GM21423 (cell line): Measurements from ENCODE around the gene RPS2.

Experiments used
- ATAC-seq: cut with Tn5 transposase; IDR thresholded peaks from one replicate; pipeline ENCODE4 v1.9.1; 2021; ENCODE audit warnings: mild to moderate bottlenecking, moderate library complexity; ENCODE audit not compliant: unreplicated experiment

RPS2 gene

GRCh38 chr16:1982991-1983543 is 18.4 kb upstream of the RPS2 start:
- no peak for ATAC-seq

- ATAC-seq: no peak
Measured at GRCh38 chr16:1982013-1982433, 17.4 kb upstream of the RPS2 start.

GRCh38 chr16:1981398-1981836 is 16.8 kb upstream of the RPS2 start, which contains the start of gene NOXO1:
Gene NOXO1, minus strand, starts transcription at chr16:1981469. Its CDS starts 290 bp downstream, at chr16:1981179.
- no peak for ATAC-seq

GRCh38 chr16:1980770-1981087 is 16.1 kb upstream of the RPS2 start:
- ATAC-seq: no peak

- ATAC-seq: no peak
Measured at GRCh38 chr16:1980030-1980769, 15.6 kb upstream of the RPS2 start.

DNA sequence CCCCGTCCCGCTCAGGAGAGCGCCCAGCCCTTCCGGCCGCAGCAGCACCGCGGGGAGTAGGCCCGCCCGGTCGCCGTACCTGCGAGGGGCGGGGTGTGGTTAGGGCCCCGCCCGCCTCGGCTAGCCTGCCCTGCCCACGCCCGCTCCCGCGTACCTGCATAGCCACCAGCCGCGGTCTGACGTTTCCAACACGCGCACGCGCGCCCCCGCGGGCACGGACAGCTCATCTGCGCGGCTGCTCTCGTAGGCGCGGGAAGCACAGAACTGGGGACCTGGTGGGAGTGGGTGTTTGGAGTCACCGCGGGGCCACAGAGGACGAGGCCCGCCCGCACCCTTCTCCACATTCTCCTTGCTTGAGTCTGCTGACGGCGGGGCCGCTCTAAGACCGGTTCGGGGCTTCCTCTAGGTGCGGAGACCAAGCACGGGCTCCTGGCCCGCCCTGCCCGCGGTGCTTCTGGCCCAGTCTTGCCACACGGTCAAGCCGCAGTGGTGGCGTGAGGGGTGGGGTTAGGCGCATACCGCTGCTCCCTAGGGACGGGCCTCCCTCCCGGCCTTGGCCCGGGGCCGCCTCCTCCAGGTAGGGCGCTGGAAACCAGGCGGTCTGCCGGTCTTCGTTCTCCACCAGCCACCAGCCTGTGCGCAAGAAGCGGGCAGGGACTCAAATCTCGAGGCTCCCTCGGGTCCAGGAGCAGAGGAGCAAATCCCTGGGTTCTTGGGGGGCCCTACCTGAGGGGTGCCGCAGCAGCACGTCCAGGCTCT is 14.8 kb upstream of the RPS2 start:
- no peak for ATAC-seq

GRCh38 chr16:1978476-1979120 is 14.0 kb upstream of the RPS2 start:
- ATAC-seq: no peak

GRCh38 chr16:1977875-1978268 is 13.2 kb upstream of the RPS2 start:
- ATAC-seq: no peak

DNA sequence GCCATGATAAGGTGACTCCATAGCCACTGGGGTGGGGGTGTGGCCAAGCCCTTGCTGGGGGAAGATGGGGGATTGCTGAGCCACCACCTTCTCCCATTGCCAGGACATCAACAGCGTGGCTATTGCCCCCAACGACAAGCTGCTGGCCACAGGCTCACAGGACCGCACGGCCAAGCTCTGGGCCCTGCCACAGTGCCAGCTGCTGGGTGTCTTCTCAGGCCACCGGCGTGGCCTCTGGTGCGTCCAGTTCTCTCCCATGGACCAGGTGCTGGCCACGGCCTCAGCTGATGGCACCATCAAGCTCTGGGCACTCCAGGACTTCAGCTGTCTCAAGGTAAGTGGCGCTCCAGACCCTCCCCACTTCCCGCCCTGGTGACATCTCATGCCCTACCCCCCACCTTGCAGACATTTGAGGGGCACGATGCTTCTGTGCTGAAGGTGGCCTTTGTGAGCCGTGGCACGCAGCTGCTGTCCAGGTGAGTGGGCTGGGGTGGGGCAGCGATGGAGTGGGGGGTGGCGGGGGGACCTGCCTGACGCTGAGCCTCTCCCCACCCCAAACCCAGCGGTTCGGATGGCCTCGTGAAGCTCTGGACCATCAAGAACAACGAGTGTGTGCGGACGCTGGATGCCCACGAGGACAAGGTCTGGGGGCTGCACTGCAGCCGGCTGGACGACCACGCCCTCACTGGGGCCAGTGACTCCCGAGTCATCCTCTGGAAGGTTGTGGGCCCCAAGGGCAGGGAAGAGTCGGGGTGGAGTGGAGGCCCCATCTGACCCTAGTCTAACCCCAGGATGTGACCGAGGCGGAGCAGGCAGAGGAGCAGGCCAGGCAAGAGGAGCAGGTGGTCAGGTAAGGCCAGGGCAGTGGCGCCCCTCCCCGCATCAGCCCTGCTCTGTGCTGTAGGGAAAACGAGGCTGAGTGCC is 12.6 kb upstream of the RPS2 start:
- no peak for ATAC-seq

- ATAC-seq: no peak
Measured at GRCh38 chr16:1976216-1976520, 11.5 kb upstream of the RPS2 start.

DNA sequence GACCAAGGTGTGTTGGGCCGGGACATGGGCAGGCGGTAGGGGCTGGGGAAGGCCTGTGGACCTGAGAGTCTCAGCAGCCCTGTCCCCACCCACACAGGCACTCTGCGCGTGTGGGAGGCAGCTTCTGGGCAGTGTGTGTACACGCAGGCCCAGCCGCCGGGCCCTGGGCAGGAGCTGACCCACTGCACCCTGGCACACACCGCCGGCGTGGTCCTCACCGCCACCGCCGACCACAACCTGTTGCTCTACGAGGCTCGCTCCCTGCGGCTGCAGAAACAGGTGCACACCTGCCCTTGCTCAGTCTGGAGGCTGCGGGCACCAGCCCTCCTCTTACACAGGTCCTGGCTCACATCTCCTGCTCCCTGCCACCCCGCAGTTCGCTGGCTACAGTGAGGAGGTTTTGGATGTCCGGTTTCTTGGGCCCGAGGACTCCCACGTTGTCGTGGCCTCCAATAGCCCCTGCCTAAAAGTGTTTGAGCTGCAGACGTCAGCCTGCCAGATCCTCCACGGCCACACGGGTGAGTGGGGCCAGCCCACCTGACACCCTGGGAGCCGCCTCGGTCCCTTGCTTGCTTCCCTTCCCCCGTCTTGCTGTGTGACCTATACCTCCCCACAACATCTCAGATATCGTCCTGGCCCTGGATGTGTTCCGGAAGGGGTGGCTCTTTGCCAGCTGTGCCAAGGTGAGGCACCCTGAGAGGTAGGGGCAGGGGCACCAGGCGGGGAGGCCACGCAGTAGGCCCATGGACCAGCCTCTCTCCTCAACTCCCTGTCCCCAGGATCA is 11.0 kb upstream of the RPS2 start:
- no peak for ATAC-seq

GRCh38 chr16:1974157-1975070 is 9.8 kb upstream of the RPS2 start:
- ATAC-seq: no peak

- no peak for ATAC-seq
Measured at GRCh38 chr16:1973461-1974156, 9.0 kb upstream of the RPS2 start.

GRCh38 chr16:1972490-1972877 is 7.9 kb upstream of the RPS2 start:
- no peak for ATAC-seq

DNA sequence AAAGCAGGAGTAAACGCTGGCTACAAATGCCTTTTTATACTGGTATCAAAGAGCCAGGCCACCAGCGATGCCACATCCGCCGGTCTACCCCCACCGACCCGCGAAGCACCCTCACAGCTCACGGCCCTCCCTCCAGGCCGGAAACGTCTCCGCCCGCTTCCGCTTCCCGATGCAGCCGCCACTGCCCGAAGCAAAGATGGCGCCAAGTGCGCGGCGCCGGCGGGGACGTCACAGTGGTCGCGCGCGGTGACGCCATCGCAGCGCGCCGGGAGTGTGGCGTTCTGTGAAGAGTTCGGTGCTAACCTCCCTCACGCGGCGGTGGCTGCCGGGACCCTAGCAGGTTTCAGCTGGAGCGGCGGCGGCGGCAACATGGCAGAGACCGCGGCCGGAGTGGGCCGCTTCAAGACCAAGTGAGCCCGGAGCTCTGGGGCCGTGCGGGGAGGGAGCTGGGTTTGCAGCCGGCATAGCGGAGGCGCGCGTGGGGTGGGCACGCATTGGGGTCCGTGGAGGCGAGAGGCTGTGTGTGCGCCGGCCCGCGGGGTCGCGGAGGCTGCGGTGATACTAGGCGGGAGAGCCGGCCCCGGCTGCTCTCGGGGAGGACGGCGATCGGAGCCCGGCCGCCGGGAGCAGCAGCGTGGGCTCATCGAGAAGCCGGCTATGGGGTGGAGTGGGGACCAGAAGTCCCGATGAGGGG is 7.3 kb upstream of the RPS2 start, which contains the start of gene TBL3:
TBL3 (plus strand) TSS at position 258 of the 694 bp plus-strand sequence; CDS start at position 370, 112 bp downstream.
- ATAC-seq: peak; percentile 76

GRCh38 chr16:1968146-1968953 is 3.7 kb upstream of the RPS2 start:
- no peak for ATAC-seq

DNA sequence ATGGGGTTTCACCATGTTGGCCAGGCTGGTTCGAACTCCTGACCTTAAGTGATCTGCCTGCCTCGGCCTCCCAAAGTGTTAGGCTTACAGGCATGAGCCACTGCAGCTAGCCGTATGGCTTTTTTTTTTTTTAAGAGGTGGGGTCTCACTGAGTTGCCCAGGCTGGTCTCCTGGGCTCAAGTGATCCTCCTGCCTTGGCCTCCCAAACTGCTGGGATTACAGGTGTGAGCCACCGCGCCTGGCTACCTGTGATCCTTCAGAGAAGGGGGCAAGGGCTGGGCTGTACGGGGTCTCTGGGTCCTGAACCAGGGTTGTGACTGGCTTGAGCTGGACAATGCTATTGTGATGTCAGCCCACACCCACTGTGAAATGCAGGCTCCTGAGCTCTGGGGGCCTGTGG is 1.8 kb upstream of the RPS2 start, which contains the start of gene RNF151:
RNF151 (plus strand) TSS at position 397 of the 400 bp plus-strand sequence. CDS start 26 bp downstream, outside the sequence.
- no peak for ATAC-seq
